COLO668 (cell line): ENCODE results near the gene FES.
"Not testable (repeated sequence)": the region's sequence is repeated elsewhere in the genome, so short reads cannot be mapped to it uniquely, and the experiment has no call there.

Experiments
- DNase-seq: peaks from one replicate; lab custom pipeline; 2025; ENCODE audit not compliant: unreplicated experiment; lab: John Stamatoyannopoulos, UW

Gene FES

GRCh38 chr15:90883976-90884718 is at the start of gene FES:
TSS of gene FES (plus strand) at chr15:90884504. CDS start at chr15:90885046, 542 bp downstream.
- DNase-seq: no peak

GRCh38 chr15:90834626-90835025 is 49.7 kb upstream of the FES start:
- no peak for DNase-seq

- peak; percentile 32 for DNase-seq
Measured at GRCh38 chr15:90836296-90836871, 47.9 kb upstream of the FES start.

- DNase-seq: no peak
Measured at GRCh38 chr15:90837094-90837493, 47.2 kb upstream of the FES start.

GRCh38 chr15:90838139-90838538 is 46.2 kb upstream of the FES start:
- DNase-seq: no peak

GRCh38 chr15:90838544-90838943 is 45.8 kb upstream of the FES start:
- DNase-seq: no peak

GRCh38 chr15:90839187-90840071 is 44.9 kb upstream of the FES start:
- DNase-seq: peak; percentile 49

GRCh38 chr15:90840157-90840855 is 44.0 kb upstream of the FES start:
- DNase-seq: no peak

GRCh38 chr15:90840954-90841353 is 43.4 kb upstream of the FES start:
- DNase-seq: no peak

GRCh38 chr15:90844696-90845095 is 39.6 kb upstream of the FES start:
- no peak for DNase-seq

- peak; percentile 57 for DNase-seq
Measured at GRCh38 chr15:90845201-90845949, 38.9 kb upstream of the FES start.

- not testable (repeated sequence) for DNase-seq
Measured at GRCh38 chr15:90849424-90849823, 34.9 kb upstream of the FES start.

GRCh38 chr15:90851114-90851513 is 33.2 kb upstream of the FES start:
- no peak for DNase-seq

- no peak for DNase-seq
Measured at GRCh38 chr15:90851940-90852339, 32.4 kb upstream of the FES start.

GRCh38 chr15:90855139-90855538 is 29.2 kb upstream of the FES start:
- DNase-seq: no peak

GRCh38 chr15:90857337-90857736 is 27.0 kb upstream of the FES start:
- no peak for DNase-seq

GRCh38 chr15:90857883-90858443 is 26.3 kb upstream of the FES start:
- no peak for DNase-seq

GRCh38 chr15:90859234-90860131 is 24.8 kb upstream of the FES start:
- no peak for DNase-seq

- DNase-seq: no peak
Measured at GRCh38 chr15:90860450-90860849, 23.9 kb upstream of the FES start.
